HG03135 (cell line): ENCODE data around the gene WDR91.

Experiments used
- ATAC-seq: cut with Tn5 transposase; IDR thresholded peaks from one replicate; pipeline ENCODE4 v1.9.1; 2021; ENCODE audit warnings: mild to moderate bottlenecking, moderate library complexity; ENCODE audit not compliant: unreplicated experiment

WDR91 gene

DNA sequence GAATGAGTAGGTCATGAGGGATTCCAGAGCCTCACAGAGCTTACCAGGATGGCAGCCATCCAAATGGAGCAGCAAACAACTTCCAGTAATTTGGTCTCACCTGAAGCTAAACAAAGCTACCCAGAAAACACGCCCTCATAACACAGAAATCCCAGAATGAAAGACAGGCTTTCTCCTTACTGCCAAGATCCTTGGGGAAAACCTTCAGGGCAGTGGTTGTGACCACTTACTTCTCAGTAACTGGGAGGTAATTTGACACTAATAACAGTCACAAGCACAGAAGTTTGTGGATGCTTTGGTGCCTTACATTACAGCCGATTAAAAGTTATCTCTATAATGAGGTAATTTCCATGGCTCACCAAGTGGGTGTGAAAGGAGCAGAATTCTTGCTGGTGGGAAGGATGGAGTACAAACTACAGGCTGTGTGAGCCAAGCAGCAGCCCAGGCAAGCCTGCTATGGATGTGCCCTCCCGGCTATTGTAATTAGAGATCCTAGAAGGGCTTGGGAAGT is 10.4 kb downstream of the WDR91 start:
- ATAC-seq = no peak

DNA sequence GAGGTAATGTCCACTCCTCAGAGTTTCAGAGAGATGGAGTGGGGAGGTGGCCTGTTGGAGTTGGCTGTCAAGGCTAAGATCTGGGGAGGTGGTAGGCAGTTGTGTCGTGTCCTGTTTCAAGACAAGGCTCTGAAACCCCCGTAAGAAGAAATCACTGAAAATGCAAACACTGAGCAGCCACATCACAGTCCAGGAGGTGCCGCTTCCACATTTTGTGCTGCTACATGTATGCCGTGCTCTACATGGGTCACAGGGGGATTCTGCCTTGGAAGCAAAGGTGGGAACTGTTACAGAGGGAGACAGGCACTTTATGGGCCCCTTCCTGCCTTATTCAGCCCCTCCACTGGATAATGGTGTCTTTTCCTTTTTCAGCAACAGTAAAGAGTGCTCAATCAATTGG is 11.9 kb downstream of the WDR91 start:
- ATAC-seq = no peak

DNA sequence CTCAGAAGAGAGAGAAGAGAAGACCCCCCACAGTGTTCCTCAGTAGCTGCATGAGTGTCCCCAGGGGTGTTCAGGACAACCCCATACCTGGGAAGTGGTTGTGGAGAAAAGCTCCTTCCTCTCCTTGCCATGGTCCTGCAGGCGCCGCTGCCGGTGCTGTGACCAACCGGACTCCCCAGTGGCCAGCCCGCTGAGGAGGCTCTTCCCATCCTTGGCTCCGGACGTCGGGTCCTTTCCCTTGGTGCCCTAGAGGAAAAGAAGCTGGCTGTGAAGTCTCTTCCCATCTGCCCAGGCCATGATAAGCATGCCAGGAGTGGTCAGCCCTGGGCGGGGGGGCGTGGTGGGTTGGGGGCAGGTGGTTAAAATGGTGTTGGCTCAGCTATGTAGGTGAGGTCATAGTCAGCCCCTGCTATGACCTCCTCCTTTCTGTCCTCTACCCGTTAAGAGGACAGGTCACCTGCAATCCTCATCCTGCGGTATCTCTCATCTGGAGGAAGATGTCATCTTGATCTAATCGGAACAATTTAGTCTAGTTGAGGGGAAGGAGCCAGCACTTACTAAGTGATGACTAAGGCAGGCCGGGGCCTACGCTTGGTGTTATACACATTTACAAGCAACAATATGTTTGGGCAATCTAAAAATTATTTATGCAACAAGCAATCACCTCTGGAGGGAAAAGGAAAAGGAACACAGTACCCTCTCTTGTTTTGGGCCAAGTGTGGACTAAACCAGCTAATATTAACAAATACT is 13.2 kb downstream of the WDR91 start:
- no peak for ATAC-seq

DNA sequence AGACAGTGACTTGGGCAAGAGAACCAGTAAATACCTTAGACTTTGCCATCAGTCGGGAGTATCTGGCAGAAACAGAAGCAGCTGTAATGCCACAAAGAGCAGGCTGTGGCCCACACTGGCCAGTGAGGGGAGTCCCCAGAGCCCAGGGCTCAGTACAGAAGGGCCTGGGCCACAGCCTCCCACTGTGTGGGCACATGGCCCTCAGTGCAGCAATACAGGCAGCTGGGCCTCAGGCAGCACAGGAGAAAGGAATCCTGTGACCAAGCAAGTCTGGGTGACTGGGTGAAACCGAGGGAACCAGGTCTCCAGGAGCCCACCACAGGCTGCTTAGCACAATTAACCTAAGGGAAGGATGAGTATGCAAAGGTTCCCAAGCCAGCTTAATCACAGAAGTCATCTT is 14.0 kb downstream of the WDR91 start:
- no peak for ATAC-seq

DNA sequence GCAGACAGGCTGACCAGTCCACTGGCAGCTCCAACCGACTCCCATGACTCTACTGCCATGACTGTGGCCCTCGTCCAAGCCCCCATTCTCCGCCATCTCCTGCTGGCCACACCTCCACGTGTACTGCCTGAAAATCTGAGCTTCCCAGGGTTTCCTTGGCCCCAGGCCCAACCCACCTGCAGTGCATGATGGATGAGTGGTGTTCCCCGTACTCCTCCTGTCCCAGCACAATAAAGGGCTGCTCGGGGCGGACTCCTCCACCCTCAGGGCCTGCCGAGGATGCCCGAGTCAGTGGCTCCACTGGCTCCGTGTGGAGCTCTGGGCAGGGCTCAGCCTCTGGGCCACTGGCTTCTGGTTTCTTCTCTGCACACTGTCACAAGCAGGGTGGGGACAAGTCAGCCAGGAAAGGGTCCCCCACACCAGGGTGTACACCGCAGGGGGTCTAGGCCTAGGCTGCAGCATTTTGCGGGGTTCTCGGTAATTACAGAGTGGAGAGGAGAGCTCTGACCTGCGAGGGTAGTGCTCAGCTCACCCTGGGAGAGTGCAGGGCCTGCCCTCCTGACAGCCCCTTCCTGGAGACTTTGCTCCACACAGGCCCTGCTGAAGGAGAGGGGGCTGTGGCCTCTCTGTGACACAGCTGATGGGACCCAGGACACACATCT is 15.2 kb downstream of the WDR91 start:
- no peak for ATAC-seq

DNA sequence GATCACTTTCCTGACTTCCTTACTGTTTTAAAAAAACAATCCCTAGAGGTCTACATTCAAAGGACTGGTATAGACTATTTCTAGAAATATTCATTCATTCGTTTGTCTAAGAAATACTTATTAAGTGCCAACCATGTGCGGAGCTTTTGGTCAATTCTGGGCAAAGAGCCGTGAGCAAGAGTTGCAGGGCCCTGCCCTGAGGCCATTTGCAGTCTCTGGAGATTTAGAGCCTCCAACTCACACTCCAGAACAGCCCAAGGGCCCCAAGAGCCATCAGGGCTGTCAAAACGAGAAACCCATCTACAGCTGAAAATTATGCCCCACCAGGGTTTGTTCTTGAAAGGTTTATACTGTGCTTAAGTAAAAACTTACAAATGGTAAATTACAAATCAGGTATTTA is 16.2 kb downstream of the WDR91 start:
- no peak for ATAC-seq

DNA sequence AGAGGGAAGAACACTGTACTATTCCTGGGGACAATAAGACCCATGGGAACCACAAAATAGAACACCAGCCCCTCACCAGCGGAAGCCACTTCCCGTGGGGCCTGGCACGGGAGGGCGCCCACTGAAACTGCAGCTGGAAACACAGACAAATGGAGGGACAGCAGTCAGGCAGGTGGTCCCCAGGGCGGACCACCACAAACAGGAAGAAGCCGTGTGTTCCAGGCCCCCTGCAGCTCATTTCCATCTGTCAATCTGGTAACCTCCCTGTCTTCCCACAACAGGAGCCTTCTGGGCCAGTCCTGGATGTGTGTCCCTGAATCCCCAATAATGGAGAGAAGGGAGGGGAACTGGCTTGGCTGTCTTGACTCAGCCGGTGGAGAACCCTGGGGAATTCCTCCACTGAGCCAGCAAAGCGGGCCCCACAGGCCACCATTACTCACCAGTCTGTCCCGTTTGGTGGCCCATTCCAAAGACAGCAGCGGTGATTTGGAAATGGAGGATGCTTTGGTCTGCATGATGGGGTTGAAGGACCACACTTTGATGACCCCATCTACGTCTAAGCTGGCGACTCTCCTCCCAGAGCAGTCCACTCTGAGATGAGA is 16.7 kb downstream of the WDR91 start:
- no peak for ATAC-seq

DNA sequence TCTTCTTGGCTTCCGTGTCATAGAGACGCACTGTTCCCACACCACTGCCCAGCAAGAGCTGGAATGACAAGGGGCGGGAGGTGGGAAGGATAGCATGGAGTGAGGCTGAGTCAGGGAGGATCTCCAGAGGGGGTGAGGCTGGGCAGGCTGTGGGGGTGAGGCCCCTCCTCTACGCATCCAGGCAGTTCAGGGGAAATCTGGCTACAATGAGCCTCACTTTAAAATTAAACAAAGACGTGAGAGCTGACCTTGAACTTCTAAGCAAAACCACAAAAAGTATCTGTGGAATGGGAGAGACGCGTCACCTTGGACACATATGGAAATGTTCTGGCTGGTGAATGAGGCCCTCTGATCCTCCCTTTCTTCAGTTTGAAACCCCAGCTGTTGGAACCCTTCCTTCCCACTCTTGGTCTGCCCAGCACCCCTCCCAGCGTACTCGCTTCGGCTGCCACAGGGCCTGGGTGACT is 17.7 kb downstream of the WDR91 start:
- ATAC-seq = no peak

DNA sequence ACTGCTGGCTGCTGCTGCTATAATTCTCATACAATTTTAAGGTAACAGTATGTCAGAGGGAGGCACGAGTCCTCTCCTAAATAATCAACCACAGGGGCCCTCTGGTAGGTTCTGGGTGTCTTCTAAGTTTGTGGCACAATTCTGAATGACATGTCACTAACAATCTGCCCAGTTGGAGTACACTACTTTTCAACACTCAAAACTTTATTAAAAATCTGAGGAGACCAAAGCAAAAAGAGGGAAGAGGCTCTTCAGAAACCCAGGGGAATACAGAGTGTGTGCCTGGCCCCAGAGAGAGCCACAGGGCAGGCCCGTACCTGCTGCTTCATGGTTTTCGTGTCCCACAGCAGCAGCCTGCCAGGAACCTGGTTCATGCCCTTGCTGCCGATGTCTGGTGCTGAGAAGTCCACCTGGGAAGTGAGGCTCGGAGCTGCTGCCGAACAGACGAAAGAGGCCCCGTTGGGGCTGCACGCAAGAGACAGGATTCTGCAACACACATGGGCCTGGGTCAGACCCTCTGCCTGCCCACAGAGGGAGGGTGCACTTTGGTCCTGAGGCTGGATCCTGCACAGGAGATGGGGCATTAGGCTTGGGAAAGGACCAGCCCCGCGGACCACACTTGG is 18.3 kb downstream of the WDR91 start:
- no peak for ATAC-seq

DNA sequence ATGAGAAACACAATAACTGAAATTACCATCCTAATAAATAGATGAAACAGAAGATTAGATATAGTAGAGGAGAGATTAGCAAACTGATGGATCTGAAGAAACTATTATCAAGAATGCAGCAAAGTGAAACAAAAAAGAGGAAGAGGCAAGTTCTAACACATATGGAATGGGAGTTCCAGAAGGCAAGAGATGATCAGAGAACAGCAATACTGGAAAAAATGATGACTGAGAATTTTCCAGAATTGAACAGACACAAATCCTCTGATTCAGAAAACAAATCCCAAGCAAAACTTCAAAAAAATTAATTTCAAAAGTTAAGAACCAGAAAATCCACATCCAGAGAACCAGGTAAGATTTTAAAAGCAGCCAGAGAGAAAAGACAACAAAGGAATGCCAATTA is 20.6 kb downstream of the WDR91 start:
- no peak for ATAC-seq

DNA sequence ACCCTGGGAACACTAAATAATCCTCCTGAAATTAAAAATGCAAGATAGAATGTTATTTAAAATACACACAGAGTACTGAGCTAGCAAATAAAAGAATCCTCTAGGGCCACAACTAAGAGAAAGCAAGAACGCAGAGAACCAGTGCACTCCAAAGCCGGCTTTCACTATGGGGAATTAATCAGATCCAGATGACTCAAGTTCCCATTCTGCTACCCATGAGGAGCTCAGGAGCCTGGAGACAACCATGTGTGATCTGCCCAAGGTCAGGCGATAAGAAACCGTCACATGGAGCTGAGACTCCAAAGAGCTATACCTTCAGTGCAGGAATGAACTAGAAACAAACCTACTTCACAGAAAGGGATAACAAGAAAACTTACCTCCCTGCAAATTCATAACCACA is 21.4 kb downstream of the WDR91 start:
- no peak for ATAC-seq

DNA sequence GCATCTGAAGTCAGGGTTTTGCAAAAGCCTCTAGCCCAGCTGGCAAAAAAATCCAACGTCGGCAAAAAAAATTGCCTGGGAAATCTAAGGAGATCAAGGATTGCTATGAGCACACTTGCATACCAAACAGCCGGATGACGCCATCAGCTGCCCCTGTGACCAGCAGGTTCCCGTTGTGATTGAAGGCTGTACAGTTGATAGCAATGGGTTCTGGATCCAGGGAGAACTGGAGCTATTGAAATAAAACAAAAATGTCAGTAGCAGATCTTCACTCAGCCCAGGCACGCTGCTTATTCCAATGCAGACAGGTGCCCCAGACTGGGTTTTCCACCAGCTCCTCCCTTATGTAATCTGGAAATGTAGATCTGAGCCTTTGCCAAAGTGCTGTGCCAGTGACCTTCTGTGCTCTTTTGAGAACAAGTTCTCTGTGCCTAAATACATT is 22.1 kb downstream of the WDR91 start:
- no peak for ATAC-seq

DNA sequence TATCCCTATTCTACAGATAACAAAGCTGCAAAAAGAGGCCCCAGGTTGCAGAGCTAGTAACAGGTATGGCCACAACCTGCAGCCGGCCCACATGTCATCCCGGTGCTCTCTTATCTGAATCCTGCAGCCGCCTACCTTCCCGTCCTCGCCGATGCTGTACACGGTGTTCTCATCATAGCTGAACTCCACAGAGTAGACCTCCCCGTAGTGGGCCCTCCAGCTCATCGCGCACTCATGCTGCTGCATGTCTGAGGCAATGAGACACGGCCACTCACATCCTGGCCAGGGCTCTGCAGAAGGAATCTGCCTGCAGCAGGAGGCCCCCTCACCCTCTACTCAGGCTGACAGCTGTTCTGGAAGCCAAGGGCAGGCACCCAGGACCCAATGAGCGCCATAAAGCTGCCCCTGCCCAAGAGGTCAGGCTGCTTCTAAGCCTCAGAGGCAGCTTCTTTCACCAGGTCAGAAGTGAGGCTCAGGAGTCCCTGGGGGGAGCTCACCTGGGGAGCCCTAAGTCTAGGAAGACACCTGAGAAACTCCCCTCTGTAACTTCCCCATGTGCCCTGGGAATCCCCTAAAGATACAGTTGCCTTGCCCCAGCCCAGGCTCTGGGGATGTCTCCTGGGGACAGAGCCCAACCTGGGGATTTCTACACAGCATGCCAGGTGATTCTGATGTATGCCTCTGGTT is 22.9 kb downstream of the WDR91 start:
- ATAC-seq = peak; percentile 40

DNA sequence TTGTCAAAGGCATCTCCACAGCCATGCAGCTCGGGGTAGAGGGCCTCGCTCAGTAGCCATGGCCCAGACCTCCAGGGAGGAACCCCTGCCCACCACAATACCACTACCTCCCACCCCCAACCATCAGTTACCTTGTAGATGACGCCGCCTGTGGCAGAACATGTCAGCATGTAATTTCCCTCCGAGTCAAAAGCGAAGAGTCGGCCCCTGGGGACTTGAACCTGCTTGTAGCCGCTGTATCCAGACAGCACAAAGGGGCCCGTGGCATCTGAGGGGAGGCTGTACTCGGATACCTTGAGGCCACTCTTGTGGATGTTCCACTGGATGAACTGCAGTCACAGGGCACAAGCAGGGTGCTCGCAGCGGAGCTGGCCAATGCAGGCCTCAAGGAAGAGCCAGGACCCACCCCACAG is 24.5 kb downstream of the WDR91 start:
- peak; percentile 46 for ATAC-seq

DNA sequence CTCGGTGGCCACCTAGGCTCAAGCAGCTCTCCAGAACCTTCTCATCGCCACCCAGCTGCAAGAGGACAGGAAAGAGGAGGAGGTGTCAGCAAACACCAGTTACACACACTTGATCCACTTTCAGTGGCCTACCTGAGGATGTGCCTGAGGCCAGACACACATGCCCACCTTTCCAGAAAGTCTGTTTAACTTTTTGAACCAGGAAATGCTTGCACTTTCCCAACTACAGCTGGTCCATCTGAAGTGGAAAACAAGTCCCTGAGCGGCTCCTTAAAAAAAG is 25.1 kb downstream of the WDR91 start:
- ATAC-seq = no peak

DNA sequence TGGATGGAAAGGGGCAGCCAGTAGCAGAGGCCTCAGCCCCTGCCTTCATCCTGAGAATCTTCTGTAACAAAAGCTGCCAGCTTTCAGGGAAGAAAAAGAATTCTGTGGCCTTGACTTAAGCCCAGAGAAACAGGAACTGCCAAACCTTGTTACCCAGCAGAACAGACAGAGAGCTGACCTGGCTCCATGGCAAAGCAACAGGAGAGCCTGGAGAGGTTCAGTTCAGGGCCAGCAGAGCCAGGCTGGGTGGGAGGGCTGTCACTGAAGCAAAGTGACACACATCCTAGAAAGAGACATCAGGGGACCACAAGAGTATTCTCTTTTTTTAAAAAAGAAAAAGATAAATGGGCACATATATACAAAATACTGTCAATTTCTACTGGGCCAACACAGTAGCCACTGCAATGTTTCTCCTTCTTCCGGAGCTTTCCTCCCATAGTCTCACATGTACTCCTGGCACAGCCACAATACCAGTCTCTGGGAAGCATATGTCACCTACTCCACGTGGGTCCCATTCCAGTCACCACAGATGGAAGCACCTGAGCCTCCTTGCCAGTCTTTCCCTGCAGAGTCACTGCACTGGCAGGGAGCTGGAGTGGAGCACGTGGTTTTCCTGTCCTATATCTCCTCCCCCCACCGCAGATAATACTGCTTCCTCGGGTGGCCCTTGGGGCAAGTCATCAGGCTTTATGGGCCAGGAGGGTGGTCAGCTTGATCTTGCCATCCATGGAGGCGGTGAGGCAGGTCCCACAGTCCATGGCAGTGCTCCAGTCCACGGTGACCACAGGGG is 25.7 kb downstream of the WDR91 start:
- ATAC-seq = no peak

DNA sequence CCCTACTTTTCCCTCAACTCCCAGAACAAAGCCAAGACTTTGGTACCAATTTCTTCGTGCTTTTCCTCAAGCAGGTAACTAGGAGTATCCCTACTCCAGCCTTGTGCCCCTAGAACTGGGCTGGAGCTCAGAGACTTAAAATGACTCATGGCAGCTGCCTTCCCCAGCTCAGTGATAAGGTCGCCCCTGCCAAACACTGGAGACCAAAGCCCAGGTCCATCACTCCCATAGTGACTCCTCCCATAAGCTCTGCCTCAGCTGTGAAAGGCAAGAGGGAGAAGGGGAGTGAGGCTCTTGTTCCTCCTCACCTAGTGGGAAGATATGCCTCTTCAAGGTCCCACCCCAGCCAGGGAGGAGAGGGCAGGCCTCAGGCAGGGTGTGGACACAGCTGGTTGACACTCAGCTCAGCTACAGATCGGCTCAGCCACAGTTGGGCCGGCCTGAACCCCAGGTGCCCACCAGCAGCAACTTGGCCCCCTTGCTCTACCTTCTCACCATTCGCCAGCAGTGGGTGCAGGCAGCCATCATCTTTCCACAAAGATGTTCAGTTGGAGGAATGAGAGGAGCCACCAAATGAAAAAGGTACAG is 27.0 kb downstream of the WDR91 start:
- no peak for ATAC-seq

DNA sequence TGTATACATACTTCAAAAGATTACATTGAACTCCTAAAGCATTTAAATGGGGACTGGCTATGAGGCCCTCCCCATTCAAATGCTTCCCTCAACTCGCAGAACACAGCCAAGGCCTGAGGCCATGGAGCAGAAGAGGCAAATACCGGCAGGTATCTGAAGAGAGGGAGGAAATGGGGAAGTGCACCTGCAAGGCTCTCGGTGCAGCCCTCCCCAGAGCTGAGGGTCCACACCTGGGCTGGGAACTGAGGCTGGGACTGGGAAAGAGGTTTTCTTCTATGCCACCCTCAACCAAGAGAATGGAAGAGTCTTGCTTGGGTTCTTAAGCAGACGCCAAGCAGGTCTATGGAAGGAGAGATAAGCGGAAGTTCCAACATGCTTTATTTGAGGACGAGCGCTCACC is 27.8 kb downstream of the WDR91 start:
- no peak for ATAC-seq

DNA sequence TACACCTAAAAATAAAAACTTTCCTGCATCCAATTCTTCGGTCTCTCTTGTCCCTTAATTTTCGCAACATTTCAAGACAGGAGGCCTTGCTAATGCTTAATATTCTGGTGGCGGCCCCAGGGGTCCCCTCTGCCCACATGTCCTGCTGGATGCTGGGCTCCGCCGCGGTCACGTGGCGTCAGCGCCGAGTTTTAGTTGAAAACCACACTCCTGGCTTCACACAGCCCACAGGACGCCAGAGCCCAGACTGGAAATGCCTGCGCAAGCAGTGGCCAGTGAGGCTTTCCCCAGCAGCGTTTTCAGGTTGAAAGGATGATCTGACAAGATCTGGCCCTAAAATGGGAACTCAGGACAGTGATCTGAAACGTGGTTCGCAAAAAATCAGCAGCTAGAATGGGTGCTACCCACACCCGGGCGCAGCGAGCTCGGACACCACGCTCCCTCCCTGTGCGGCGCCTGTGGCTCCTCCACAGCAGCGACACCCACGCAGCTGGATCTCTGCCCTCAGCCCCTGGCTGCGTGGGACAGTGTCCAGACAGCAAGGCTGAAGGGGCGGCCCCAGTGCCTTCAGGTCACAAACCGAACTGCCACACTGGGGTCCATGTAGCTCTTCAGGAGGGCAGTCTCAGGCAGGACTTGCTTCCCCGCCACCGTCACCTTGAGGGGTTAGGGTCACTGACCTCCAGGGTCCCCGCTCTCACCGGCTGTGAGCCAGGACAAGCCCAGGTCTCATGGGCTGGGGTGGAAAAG is 29.2 kb downstream of the WDR91 start:
- no peak for ATAC-seq
